HepG2 (cell line): ENCODE measurements around the gene TTYH2. TPM values are rescaled to one million over a fixed set of nuclear protein-coding genes. Genes with fewer than 3 reads are reported as not detected.

Source experiments
- ATAC-seq: fragments of 200-7000 bp; cut with Tn5 transposase; 3 replicates; pipeline ENCODE4 v1.9.1; 2020; ENCODE audit warnings: mild to moderate bottlenecking, moderate library complexity
- BruUV-seq: library from RNA; stranded (reverse); fragments of 400-500 nt; replicated peaks from 2 replicates; lab custom pipeline; 2021; lab: Mats Ljungman, UMichigan
- CTCF ChIA-PET: fragments of 300-600 bp; formaldehyde crosslinking; extraction: SDS; loops from one replicate; lab custom pipeline; 2021; ENCODE audit warnings: low total read pairs, inconsistent platforms, low intra/inter-chr PET ratio; lab: Yijun Ruan, JAX
- POLR2A ChIA-PET: fragments of 350-600 bp; sonication (Branson Sonifier 250); formaldehyde crosslinking; loops from one replicate; lab custom pipeline; 2020; ENCODE audit warnings: antibody characterized with exemption, inconsistent platforms; lab: Yijun Ruan, JAX
- DNase-seq: peaks from one replicate; pipeline ENCODE4 v3.0.0-alpha.2; 2015; ENCODE audit warnings: low spot score
- FAIRE-seq: peaks from 3 replicates; lab custom pipeline; 2011; peaks lifted over from hg19 to GRCh38; lab: Jason Lieb, UNC
- H2AFZ ChIP-seq: one replicate; pipeline ENCODE4 v1.6.1; 2011; ENCODE audit warnings: low read length, inconsistent platforms
- H3K27ac ChIP-seq: fragments of 300-600 bp; 3 replicates; pipeline ENCODE4 v1.8.0; 2011; ENCODE audit warnings: mixed run types, mild to moderate bottlenecking, mixed read lengths, low read length, inconsistent platforms; ENCODE audit not compliant: insufficient read depth; ENCODE audit errors: extremely low read length
- H3K27me3 ChIP-seq, 2 experiments: fragments of 200-600 bp in 1 of 2; 2 replicates in 1 of 2; 3 replicates in 1 of 2; pipeline versions ENCODE4 v1.6.0 to v1.8.0; 2011; ENCODE audit warnings: low read length in 2 of 2, mild to moderate bottlenecking in 2 of 2, moderate library complexity in 2 of 2, inconsistent platforms in 1 of 2; ENCODE audit not compliant: insufficient read depth in 2 of 2, control insufficient read depth in 1 of 2
- H3K36me3 ChIP-seq, 2 experiments: fragments of 200-600 bp in 1 of 2; replicated peaks in 1 of 2; 2 replicates in 1 of 2; 3 replicates in 1 of 2; pipeline versions ENCODE4 v1.5.1 to v1.8.0; 2011; ENCODE audit warnings: low read length in 2 of 2, inconsistent platforms in 1 of 2; ENCODE audit not compliant: insufficient read depth in 2 of 2, control insufficient read depth in 1 of 2
- H3K4me1 ChIP-seq: 2 replicates; pipeline ENCODE4 v1.5.1; 2012; ENCODE audit warnings: low read length, inconsistent platforms; ENCODE audit not compliant: insufficient read depth
- H3K4me2 ChIP-seq: 2 replicates; pipeline ENCODE4 v1.6.0; 2011; ENCODE audit warnings: low read depth, low read length, inconsistent platforms
- H3K4me3 ChIP-seq, 3 experiments: fragments of 200-600 bp in 1 of 3; sonication (generic), shearing (Covaris generic) in 1 of 3; replicated peaks in 1 of 3; 2 replicates each; pipeline ENCODE4 v1.5.1; 2011 to 2016; ENCODE audit warnings: low read length in 3 of 3, inconsistent platforms in 2 of 3, low read depth in 2 of 3, mild to moderate bottlenecking in 2 of 3, control low read depth in 1 of 3, mixed read lengths in 1 of 3; ENCODE audit not compliant: insufficient read depth in 1 of 3
- H3K79me2 ChIP-seq: one replicate; pipeline ENCODE4 v1.6.1; 2011; ENCODE audit warnings: low read length, inconsistent platforms; ENCODE audit not compliant: insufficient read depth
- H3K9ac ChIP-seq: 2 replicates; pipeline ENCODE4 v1.6.0; 2011; ENCODE audit warnings: mild to moderate bottlenecking, low read depth, low read length, inconsistent platforms; ENCODE audit not compliant: insufficient read depth
- H3K9me3 ChIP-seq: 2 replicates; pipeline ENCODE4 v1.5.1; 2012; ENCODE audit warnings: mild to moderate bottlenecking, low read length
- H4K20me1 ChIP-seq: 2 replicates; pipeline ENCODE4 v1.6.0; 2011; ENCODE audit warnings: inconsistent platforms, mild to moderate bottlenecking, low read length, moderate library complexity; ENCODE audit not compliant: insufficient read depth
- ARHGAP35 ChIP-seq: sonication (generic); formaldehyde crosslinking; IDR thresholded peaks from 2 replicates; pipeline ENCODE4 v1.9.0; 2022; ENCODE audit warnings: mild to moderate bottlenecking, inconsistent platforms, moderate library complexity, missing genetic modification reagents, borderline replicate concordance
- CBX1 ChIP-seq: IDR thresholded peaks from one replicate; pipeline ENCODE4 v1.6.1; 2016; ENCODE audit warnings: antibody characterized with exemption, low read depth
- DNMT1 ChIP-seq: sonication (generic); formaldehyde crosslinking; IDR thresholded peaks from 2 replicates; pipeline ENCODE4 v1.5.1; 2020; ENCODE audit warnings: mild to moderate bottlenecking, missing genetic modification reagents
- GPN1 ChIP-seq: sonication (generic); formaldehyde crosslinking; IDR thresholded peaks from 2 replicates; pipeline ENCODE4 v1.5.1; 2020; ENCODE audit warnings: missing genetic modification reagents, borderline replicate concordance
- KLF11 ChIP-seq: IDR thresholded peaks from 2 replicates; pipeline ENCODE4 v1.6.1; 2016; ENCODE audit warnings: missing compliant biosample characterization
- NONO ChIP-seq, 2 experiments: fragments of 450-650 bp in 1 of 2; sonication (generic) in 1 of 2; formaldehyde crosslinking in 1 of 2; IDR thresholded peaks in 1 of 2; conservative IDR thresholded peaks in 1 of 2; 2 replicates each; pipeline versions ENCODE4 v1.6.1 to v1.8.0; 2017 to 2022; ENCODE audit warnings: mild to moderate bottlenecking in 1 of 2, missing genetic modification reagents in 1 of 2, moderate library complexity in 1 of 2
- SIN3B ChIP-seq: fragments of 150-350 bp; IDR thresholded peaks from 2 replicates; pipeline ENCODE4 v1.6.1; 2014; ENCODE audit warnings: low read length
- SP4 ChIP-seq: sonication (generic); formaldehyde crosslinking; IDR thresholded peaks from 2 replicates; pipeline ENCODE4 v1.8.1; 2023; ENCODE audit warnings: mild to moderate bottlenecking, missing genetic modification reagents
- ZNF180 ChIP-seq: sonication (generic); formaldehyde crosslinking; IDR thresholded peaks from 2 replicates; pipeline ENCODE4 v1.4.0; 2020; ENCODE audit warnings: low read depth, missing genetic modification reagents, borderline replicate concordance
- ZNF33A ChIP-seq: sonication (generic); formaldehyde crosslinking; IDR thresholded peaks from 2 replicates; pipeline ENCODE4 v1.5.1; 2020; ENCODE audit warnings: missing genetic modification reagents, mild to moderate bottlenecking, moderate library complexity, borderline replicate concordance
- ZNF432 ChIP-seq: sonication (generic); formaldehyde crosslinking; IDR thresholded peaks from 2 replicates; pipeline ENCODE4 v1.5.0; 2020; ENCODE audit warnings: missing genetic modification reagents, mild to moderate bottlenecking, borderline replicate concordance
- ZNF572 ChIP-seq: sonication (generic); formaldehyde crosslinking; IDR thresholded peaks from 2 replicates; pipeline ENCODE4 v1.5.1; 2020; ENCODE audit warnings: mild to moderate bottlenecking, missing genetic modification reagents
- WGBS: methylation state at CpG from one replicate; pipeline ENCODE4 v1.1.6; 2017; ENCODE audit warnings: low lambda C conversion rate; 5-methylcytosine and 5-hydroxymethylcytosine counted together
- in situ Hi-C: cut with HindIII; loops from 2 replicates; pipeline ENCODE4 v1.10.0; 2017; ENCODE audit warnings: low pct_unique_long_range_greater_than_20kb; ENCODE audit not compliant: extremely low pct_ligation_motif_present
- intact Hi-C: fragments of 100-400 bp; cut with micrococcal nuclease; formaldehyde crosslinking; loops from one replicate; pipeline ENCODE4 v1.10.0; 2022; ENCODE audit not compliant: unreplicated experiment
- polyA plus RNA-seq, 8 experiments: library from polyadenylated mRNA; depleted of rRNA in 3 of 8; stranded (reverse) in 7 of 8; unstranded in 1 of 8; fragments of >200 nt; fragmentation: Illumina TruSeq in 4 of 8; extraction: Trizol in 4 of 8; gene quantifications; 2 replicates each; pipeline versions ENCODE4 v1.2.1 to v1.2.3, GENCODE V29; 2011 to 2016; ENCODE audit warnings: low read depth in 4 of 8, missing spikeins in 1 of 8, mixed read lengths in 1 of 8; ENCODE audit not compliant: insufficient read depth in 1 of 8
- total RNA-seq, 5 experiments: library from RNA; depleted of rRNA; stranded (reverse); fragments of >200 nt; fragmentation: Illumina TruSeq; extraction: Trizol; gene quantifications; 2 replicates each; pipeline ENCODE4 v1.2.3, GENCODE V29; 2016; ENCODE audit warnings: low read depth in 1 of 5
- TF ChIP-seq, protein P1 (sequence below): IDR thresholded peaks from 2 replicates; pipeline ENCODE4 v1.6.1; 2016; ENCODE audit warnings: low read depth, borderline replicate concordance
- TF ChIP-seq, protein P2 (sequence below): sonication (generic); formaldehyde crosslinking; IDR thresholded peaks from 2 replicates; pipeline ENCODE4 v1.8.0; 2022; ENCODE audit warnings: low read depth, missing genetic modification reagents
- TF ChIP-seq, protein P3 (sequence below): sonication (generic); formaldehyde crosslinking; IDR thresholded peaks from 2 replicates; pipeline ENCODE4 v1.8.0; 2022; ENCODE audit warnings: missing genetic modification reagents, mild to moderate bottlenecking, borderline replicate concordance
- TF ChIP-seq, protein P4 (sequence below): sonication (generic); formaldehyde crosslinking; IDR thresholded peaks from 2 replicates; pipeline ENCODE4 v1.4.0; 2020; ENCODE audit warnings: missing genetic modification reagents
- TF ChIP-seq, protein P5 (sequence below): sonication (generic); formaldehyde crosslinking; IDR thresholded peaks from 2 replicates; pipeline ENCODE4 v1.4.0; 2020; ENCODE audit warnings: missing genetic modification reagents

Gene TTYH2
- total and polyA plus RNA-seq, 2 of the 13 experiments (the other 11 are each of a cell fraction or from before 2014, with no cell fraction given) = 0.77 to 0.96 TPM

DNA sequence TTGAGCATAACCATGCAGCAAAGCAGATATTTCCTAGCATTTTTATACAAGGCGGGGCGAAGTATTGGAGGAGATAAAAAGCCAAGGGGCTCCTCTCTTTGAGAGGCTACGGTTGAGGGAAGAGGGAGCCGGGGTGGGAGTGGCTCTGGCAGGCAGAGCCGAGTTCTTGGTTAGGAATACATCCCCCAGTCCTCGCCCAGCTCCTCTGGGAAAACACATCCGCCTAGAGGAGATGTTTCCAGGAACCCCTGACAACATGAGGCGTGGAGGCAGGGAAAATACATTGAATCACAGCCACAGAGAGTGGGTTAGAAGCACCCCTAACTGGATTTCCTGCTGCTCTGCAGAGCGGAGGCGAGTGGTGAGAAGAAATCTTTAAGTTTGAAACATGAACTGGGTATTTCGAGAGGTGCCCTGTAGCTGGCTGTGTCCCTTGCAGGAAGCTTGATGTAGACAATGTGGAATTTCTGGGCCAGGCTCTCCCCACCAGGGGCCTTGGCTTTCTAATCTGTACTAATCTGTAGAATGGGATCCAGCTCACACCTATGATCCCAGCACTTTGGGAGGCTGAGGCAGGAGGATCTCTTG, 27.3 kb downstream of the TTYH2 start:
- H3K9ac ChIP-seq = no peak overlapping the region
- no peaks in the 10 kb centered on the region for H3K79me2 ChIP-seq
- no peak overlapping the region for H3K4me3 ChIP-seq
- 39% methylated on average over 11 of the region's 11 CpGs for WGBS
- H3K4me1 ChIP-seq = peaks cover 10% of the 10 kb centered on the region
- H3K4me2 ChIP-seq = no peak overlapping the region
- no peak overlapping the region for H2AFZ ChIP-seq
- H4K20me1 ChIP-seq = no peaks in the 10 kb centered on the region; the same call in 1 of the 2 replicates
- no TSS peak for BruUV-seq
- H3K9me3 ChIP-seq = no peaks in the 10 kb centered on the region
- no peaks in the 10 kb centered on the region for H3K36me3 ChIP-seq
- ATAC-seq = no peak
- POLR2A ChIA-PET = no interaction called here
- in situ Hi-C loops (no loop called here), intact Hi-C loops (no loop called here)
- FAIRE-seq = no peak
- no peak for DNase-seq
- CTCF ChIA-PET = no interaction called here
- no peak overlapping the region for H3K27ac ChIP-seq
- H3K27me3 ChIP-seq = peaks cover 0 to 1% of the 10 kb centered on the region in 2 experiments; a peak in 1 of 5 replicates
- TF ChIP-seq ZNF432 (CRISPR knock-in tag) (no peak), ZNF180 (CRISPR knock-in tag) (no peak), CBX1 (no peak), KLF11 (CRISPR knock-in tag) (no peak), SIN3B (no peak), GPN1 (CRISPR knock-in tag) (no peak), NONO (IDR thresholded peaks at IDR 0.05) (no peak), NONO (CRISPR knock-in tag; conservative IDR thresholded peaks at IDR 0.05) (no peak), ZNF33A (no peak), SP4 (CRISPR knock-in tag) (no peak), ARHGAP35 (CRISPR knock-in tag) (no peak), ZNF572 (no peak), DNMT1 (no peak)
- TF ChIP-seq, protein P1, sequence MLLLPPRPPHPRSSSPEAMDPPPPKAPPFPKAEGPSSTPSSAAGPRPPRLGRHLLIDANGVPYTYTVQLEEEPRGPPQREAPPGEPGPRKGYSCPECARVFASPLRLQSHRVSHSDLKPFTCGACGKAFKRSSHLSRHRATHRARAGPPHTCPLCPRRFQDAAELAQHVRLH (CRISPR knock-in tag) = no peak
- TF ChIP-seq, protein P2, sequence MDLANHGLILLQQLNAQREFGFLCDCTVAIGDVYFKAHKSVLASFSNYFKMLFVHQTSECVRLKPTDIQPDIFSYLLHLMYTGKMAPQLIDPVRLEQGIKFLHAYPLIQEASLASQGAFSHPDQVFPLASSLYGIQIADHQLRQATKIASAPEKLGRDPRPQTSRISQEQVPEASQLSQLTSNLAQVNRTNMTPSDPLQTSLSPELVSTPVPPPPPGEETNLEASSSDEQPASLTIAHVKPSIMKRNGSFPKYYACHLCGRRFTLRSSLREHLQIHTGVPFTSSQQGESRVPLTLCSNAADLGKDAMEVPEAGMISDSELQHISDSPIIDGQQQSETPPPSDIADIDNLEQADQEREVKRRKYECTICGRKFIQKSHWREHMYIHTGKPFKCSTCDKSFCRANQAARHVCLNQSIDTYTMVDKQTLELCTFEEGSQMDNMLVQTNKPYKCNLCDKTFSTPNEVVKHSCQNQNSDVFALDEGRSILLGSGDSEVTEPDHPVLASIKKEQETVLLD = no peak
- TF ChIP-seq, protein P3, sequence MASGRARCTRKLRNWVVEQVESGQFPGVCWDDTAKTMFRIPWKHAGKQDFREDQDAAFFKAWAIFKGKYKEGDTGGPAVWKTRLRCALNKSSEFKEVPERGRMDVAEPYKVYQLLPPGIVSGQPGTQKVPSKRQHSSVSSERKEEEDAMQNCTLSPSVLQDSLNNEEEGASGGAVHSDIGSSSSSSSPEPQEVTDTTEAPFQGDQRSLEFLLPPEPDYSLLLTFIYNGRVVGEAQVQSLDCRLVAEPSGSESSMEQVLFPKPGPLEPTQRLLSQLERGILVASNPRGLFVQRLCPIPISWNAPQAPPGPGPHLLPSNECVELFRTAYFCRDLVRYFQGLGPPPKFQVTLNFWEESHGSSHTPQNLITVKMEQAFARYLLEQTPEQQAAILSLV (CRISPR knock-in tag) = no peak
- TF ChIP-seq, protein P4, sequence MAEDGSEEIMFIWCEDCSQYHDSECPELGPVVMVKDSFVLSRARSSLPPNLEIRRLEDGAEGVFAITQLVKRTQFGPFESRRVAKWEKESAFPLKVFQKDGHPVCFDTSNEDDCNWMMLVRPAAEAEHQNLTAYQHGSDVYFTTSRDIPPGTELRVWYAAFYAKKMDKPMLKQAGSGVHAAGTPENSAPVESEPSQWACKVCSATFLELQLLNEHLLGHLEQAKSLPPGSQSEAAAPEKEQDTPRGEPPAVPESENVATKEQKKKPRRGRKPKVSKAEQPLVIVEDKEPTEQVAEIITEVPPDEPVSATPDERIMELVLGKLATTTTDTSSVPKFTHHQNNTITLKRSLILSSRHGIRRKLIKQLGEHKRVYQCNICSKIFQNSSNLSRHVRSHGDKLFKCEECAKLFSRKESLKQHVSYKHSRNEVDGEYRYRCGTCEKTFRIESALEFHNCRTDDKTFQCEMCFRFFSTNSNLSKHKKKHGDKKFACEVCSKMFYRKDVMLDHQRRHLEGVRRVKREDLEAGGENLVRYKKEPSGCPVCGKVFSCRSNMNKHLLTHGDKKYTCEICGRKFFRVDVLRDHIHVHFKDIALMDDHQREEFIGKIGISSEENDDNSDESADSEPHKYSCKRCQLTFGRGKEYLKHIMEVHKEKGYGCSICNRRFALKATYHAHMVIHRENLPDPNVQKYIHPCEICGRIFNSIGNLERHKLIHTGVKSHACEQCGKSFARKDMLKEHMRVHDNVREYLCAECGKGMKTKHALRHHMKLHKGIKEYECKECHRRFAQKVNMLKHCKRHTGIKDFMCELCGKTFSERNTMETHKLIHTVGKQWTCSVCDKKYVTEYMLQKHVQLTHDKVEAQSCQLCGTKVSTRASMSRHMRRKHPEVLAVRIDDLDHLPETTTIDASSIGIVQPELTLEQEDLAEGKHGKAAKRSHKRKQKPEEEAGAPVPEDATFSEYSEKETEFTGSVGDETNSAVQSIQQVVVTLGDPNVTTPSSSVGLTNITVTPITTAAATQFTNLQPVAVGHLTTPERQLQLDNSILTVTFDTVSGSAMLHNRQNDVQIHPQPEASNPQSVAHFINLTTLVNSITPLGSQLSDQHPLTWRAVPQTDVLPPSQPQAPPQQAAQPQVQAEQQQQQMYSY (CRISPR knock-in tag) = no peak
- TF ChIP-seq, protein P5, sequence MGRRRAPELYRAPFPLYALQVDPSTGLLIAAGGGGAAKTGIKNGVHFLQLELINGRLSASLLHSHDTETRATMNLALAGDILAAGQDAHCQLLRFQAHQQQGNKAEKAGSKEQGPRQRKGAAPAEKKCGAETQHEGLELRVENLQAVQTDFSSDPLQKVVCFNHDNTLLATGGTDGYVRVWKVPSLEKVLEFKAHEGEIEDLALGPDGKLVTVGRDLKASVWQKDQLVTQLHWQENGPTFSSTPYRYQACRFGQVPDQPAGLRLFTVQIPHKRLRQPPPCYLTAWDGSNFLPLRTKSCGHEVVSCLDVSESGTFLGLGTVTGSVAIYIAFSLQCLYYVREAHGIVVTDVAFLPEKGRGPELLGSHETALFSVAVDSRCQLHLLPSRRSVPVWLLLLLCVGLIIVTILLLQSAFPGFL (CRISPR knock-in tag) = no peak
